Stimulated activated effector memory CD8-positive, alpha-beta T cell treated with anti-CD3 and anti-CD28 coated beads, Interleukin-12 subunit alpha, Interleukin-12 subunit beta, amount 100 ng/mL, for 72 hours (primary cell): ENCODE measurements around the gene LIMD2.
A peak's percentile ranks its signal among the peaks of the same experiment; 100 is the strongest.
"Not testable (repeated sequence)": the region's sequence is repeated elsewhere in the genome, so short reads cannot be mapped to it uniquely, and the experiment has no call there.

Experiments
- ATAC-seq: fragments of 150-1000 bp; cut with Tn5 transposase; 2 replicates; pipeline ENCODE4 v1.10.0; 2021
- DNase-seq, 2 donors: peaks; one replicate each; pipeline ENCODE4 v3.0.0; 2021 to 2022; ENCODE audit warnings: low spot score in 2 of 2
- H3K27ac Mint-ChIP-seq: one replicate; pipeline ENCODE4 v1.8.0; 2022; ENCODE audit warnings: mild to moderate bottlenecking, mixed read lengths
- H3K36me3 Mint-ChIP-seq: one replicate; pipeline ENCODE4 v1.8.0; 2022; ENCODE audit warnings: mild to moderate bottlenecking, mixed read lengths
- H3K4me1 Mint-ChIP-seq: one replicate; pipeline ENCODE4 v1.8.0; 2022; ENCODE audit warnings: mixed read lengths
- H3K4me3 Mint-ChIP-seq: one replicate; pipeline ENCODE4 v1.8.0; 2022; ENCODE audit warnings: mild to moderate bottlenecking, mixed read lengths
- H3K9me3 Mint-ChIP-seq: one replicate; pipeline ENCODE4 v1.8.0; 2022; ENCODE audit warnings: mixed read lengths

Gene LIMD2

GRCh38 chr17:63699638-63700527 is at the start of gene LIMD2:
TSS of gene LIMD2 (minus strand) at chr17:63700125. CDS start at chr17:63699298, 827 bp downstream.
- Mint-ChIP-seq H3K27ac (peak within 1 kb of the TSS; percentile 94), H3K9me3 (no peaks in the 10 kb centered on the region), H3K4me3 (peak within 1 kb of the TSS; percentile 93), H3K4me1 (peaks cover 70% of the 10 kb centered on the region), H3K36me3 (peaks cover 83% of the 10 kb centered on the region)
- ATAC-seq: peak; percentile 17
- peak; percentile 56 to 87 for DNase-seq

GRCh38 chr17:63741408-63742173 is 41.7 kb upstream of the LIMD2 start, which contains the start of gene STRADA:
TSS of gene STRADA (minus strand) at chr17:63741799. CDS start at chr17:63728369, 13,430 bp downstream.
- Mint-ChIP-seq H3K27ac (peak within 1 kb of the TSS; percentile 97), H3K36me3 (peaks cover 35% of the 10 kb centered on the region), H3K4me3 (peak within 1 kb of the TSS; percentile 88), H3K4me1 (peaks cover 23% of the 10 kb centered on the region), H3K9me3 (no peaks in the 10 kb centered on the region)
- ATAC-seq (peak; percentile 93), DNase-seq (peak; percentile 95 to 99)

- DNase-seq (no peak), ATAC-seq (no peak)
- Mint-ChIP-seq H3K4me3 (peak overlapping the region; percentile 88), H3K27ac (peak overlapping the region; percentile 97), H3K4me1 (peaks cover 23% of the 10 kb centered on the region), H3K9me3 (no peaks in the 10 kb centered on the region), H3K36me3 (peaks cover 30% of the 10 kb centered on the region)
These were observed 41.1 kb upstream of the LIMD2 start for GRCh38 chr17:63741143-63741407.

- Mint-ChIP-seq H3K4me3 (peak overlapping the region; percentile 88), H3K36me3 (peaks cover 26% of the 10 kb centered on the region), H3K9me3 (no peaks in the 10 kb centered on the region), H3K27ac (peak overlapping the region; percentile 97), H3K4me1 (peaks cover 23% of the 10 kb centered on the region)
- no peak for DNase-seq
- ATAC-seq: no peak
These were observed 40.7 kb upstream of the LIMD2 start for GRCh38 chr17:63740464-63741142.

GRCh38 chr17:63735691-63736090 is 35.8 kb upstream of the LIMD2 start:
- no peak overlapping the region for H3K4me3 Mint-ChIP-seq
- no peak for DNase-seq
- ATAC-seq: no peak
- H3K36me3 Mint-ChIP-seq: no peaks in the 10 kb centered on the region
- no peak overlapping the region for H3K27ac Mint-ChIP-seq
- peaks cover 14% of the 10 kb centered on the region for H3K4me1 Mint-ChIP-seq
- H3K9me3 Mint-ChIP-seq: no peaks in the 10 kb centered on the region

GRCh38 chr17:63722403-63722802 is 22.5 kb upstream of the LIMD2 start:
- Mint-ChIP-seq H3K4me3 (no peak overlapping the region), H3K4me1 (peaks cover 5% of the 10 kb centered on the region), H3K36me3 (peaks cover 35% of the 10 kb centered on the region), H3K27ac (no peak overlapping the region), H3K9me3 (no peaks in the 10 kb centered on the region)
- DNase-seq (no peak), ATAC-seq (no peak)

- H3K4me3 Mint-ChIP-seq, H3K27ac Mint-ChIP-seq, ATAC-seq, H3K4me1 Mint-ChIP-seq, H3K9me3 Mint-ChIP-seq, DNase-seq: not testable (repeated sequence)
- peaks cover 22% of the 10 kb centered on the region for H3K36me3 Mint-ChIP-seq
These were observed 20.3 kb upstream of the LIMD2 start for GRCh38 chr17:63720194-63720593.

GRCh38 chr17:63718988-63719387 is 19.1 kb upstream of the LIMD2 start:
- Mint-ChIP-seq H3K4me3 (no peak overlapping the region), H3K36me3 (peaks cover 12% of the 10 kb centered on the region), H3K27ac (no peak overlapping the region), H3K4me1 (peaks cover 5% of the 10 kb centered on the region), H3K9me3 (no peaks in the 10 kb centered on the region)
- no peak for DNase-seq
- ATAC-seq: no peak

- H3K9me3 Mint-ChIP-seq: no peaks in the 10 kb centered on the region
- no peak for ATAC-seq
- peaks cover 36% of the 10 kb centered on the region for H3K36me3 Mint-ChIP-seq
- H3K4me3 Mint-ChIP-seq: no peak overlapping the region
- H3K27ac Mint-ChIP-seq: peak overlapping the region; percentile 58
- no peak for DNase-seq
- peaks cover 5% of the 10 kb centered on the region for H3K4me1 Mint-ChIP-seq
These were observed 16.5 kb upstream of the LIMD2 start for GRCh38 chr17:63716426-63716825.

- peak overlapping the region; percentile 17 for H3K27ac Mint-ChIP-seq
- H3K4me1 Mint-ChIP-seq: peaks cover 5% of the 10 kb centered on the region
- no peak for ATAC-seq
- DNase-seq: no peak
- no peak overlapping the region for H3K4me3 Mint-ChIP-seq
- no peaks in the 10 kb centered on the region for H3K9me3 Mint-ChIP-seq
- H3K36me3 Mint-ChIP-seq: peaks cover 47% of the 10 kb centered on the region
These were observed 14.8 kb upstream of the LIMD2 start for GRCh38 chr17:63714550-63715277.

- Mint-ChIP-seq H3K9me3 (no peaks in the 10 kb centered on the region), H3K4me3 (no peak overlapping the region), H3K27ac (peak overlapping the region; percentile 63), H3K36me3 (peaks cover 58% of the 10 kb centered on the region), H3K4me1 (peaks cover 41% of the 10 kb centered on the region)
- ATAC-seq (no peak), DNase-seq (no peak)
These were observed 9.2 kb upstream of the LIMD2 start for GRCh38 chr17:63709110-63709509.

GRCh38 chr17:63707151-63707550 is 7.2 kb upstream of the LIMD2 start:
- ATAC-seq: no peak
- peaks cover 61% of the 10 kb centered on the region for H3K4me1 Mint-ChIP-seq
- no peaks in the 10 kb centered on the region for H3K9me3 Mint-ChIP-seq
- H3K27ac Mint-ChIP-seq: peak overlapping the region; percentile 92
- H3K36me3 Mint-ChIP-seq: peaks cover 58% of the 10 kb centered on the region
- peak overlapping the region; percentile 25 for H3K4me3 Mint-ChIP-seq
- no peak for DNase-seq

GRCh38 chr17:63706336-63707082 is 6.6 kb upstream of the LIMD2 start:
- Mint-ChIP-seq H3K4me1 (peaks cover 67% of the 10 kb centered on the region), H3K9me3 (no peaks in the 10 kb centered on the region), H3K4me3 (peak overlapping the region; percentile 25), H3K36me3 (peaks cover 58% of the 10 kb centered on the region), H3K27ac (peak overlapping the region; percentile 92)
- ATAC-seq: no peak
- no peak for DNase-seq

GRCh38 chr17:63705657-63706056 is 5.7 kb upstream of the LIMD2 start:
- ATAC-seq: no peak
- H3K36me3 Mint-ChIP-seq: peaks cover 64% of the 10 kb centered on the region

More at GRCh38 chr17:63705657-63706056, 5.7 kb upstream of the LIMD2 start:
- Mint-ChIP-seq H3K27ac (peak overlapping the region; percentile 92), H3K4me1 (peaks cover 73% of the 10 kb centered on the region), H3K4me3 (peak overlapping the region; percentile 25), H3K9me3 (no peaks in the 10 kb centered on the region)
- no peak for DNase-seq
